ENCODE data around the gene GPHA2. TPM values are rescaled to one million over a fixed set of nuclear protein-coding genes. Genes with fewer than 3 reads are reported as not detected.

GPHA2 gene
- total and polyA plus RNA-seq, 3 donors from 2014 or later: 6.9 to 9.4 (median 7.0) TPM

DNA sequence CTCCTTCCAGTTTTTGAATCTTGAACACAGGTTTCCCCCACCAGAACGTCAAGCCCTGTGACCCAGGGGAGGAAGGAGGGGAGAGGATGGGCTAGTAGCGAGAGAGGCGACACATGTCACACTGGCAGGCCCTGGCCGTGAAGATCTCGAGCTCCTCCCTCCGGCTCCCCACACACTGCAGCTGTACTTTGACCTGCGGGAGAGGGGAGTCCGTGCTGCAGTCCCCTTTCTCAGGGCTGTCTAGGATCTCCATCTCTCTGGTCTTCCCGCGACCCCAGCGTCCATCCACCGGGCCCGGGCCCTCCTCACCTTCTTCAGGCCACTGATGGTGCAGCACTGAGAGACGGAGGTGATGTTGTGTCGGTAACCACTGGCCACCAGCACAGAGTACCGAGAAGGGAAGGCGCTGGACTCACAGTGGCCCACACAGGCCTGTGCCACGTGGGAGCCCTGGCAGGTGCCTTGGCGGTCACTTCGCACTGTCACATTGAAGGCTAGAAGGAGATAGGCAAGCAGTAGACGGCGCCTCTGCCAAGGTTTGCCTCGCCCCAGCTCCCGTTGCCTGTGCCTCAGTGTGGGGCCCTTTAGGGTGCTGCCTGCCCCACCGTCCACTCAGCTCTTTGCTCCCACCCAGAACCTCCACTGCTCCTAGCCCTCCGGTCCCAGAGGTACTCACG is 873 bp downstream of the GPHA2 start:
- Histone ChIP-seq H3K4me3 (no peak overlapping the region), H3K27ac (no peak overlapping the region), H3K9me3 (no peaks in the 10 kb centered on the region), H3K36me3 (ENCODE audit: low read depth, missing control alignments) (no peaks in the 10 kb centered on the region), H3K4me1 (no peaks in the 10 kb centered on the region), H3K27me3 (no peaks in the 10 kb centered on the region)
- intact Hi-C loops (cut with DNase I; ENCODE audit: low total_unique reads): no loop called here
- no peak for TF ChIP-seq POLR2A (IDR thresholded peaks at IDR 0.05)
- WGBS, 2 donors: 85 to 87% methylated on average over 15 to 27 of the region's 27 CpGs
- no peak for DNase-seq

- no peak for DNase-seq
- no peak overlapping the region for H3K27ac ChIP-seq
- intact Hi-C loops (cut with DNase I; ENCODE audit: low total_unique reads): no loop called here
- TF ChIP-seq, protein P1, sequence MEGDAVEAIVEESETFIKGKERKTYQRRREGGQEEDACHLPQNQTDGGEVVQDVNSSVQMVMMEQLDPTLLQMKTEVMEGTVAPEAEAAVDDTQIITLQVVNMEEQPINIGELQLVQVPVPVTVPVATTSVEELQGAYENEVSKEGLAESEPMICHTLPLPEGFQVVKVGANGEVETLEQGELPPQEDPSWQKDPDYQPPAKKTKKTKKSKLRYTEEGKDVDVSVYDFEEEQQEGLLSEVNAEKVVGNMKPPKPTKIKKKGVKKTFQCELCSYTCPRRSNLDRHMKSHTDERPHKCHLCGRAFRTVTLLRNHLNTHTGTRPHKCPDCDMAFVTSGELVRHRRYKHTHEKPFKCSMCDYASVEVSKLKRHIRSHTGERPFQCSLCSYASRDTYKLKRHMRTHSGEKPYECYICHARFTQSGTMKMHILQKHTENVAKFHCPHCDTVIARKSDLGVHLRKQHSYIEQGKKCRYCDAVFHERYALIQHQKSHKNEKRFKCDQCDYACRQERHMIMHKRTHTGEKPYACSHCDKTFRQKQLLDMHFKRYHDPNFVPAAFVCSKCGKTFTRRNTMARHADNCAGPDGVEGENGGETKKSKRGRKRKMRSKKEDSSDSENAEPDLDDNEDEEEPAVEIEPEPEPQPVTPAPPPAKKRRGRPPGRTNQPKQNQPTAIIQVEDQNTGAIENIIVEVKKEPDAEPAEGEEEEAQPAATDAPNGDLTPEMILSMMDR (IDR thresholded peaks at IDR 0.05): no peak
- no peak for TF ChIP-seq POLR2A (IDR thresholded peaks at IDR 0.05)
- H3K36me3 ChIP-seq (ENCODE audit: low read depth, missing control alignments): no peaks in the 10 kb centered on the region
- no peaks in the 10 kb centered on the region for H3K27me3 ChIP-seq
- no peaks in the 10 kb centered on the region for H3K9me3 ChIP-seq
- H3K4me1 ChIP-seq: no peaks in the 10 kb centered on the region
- H3K4me3 ChIP-seq: no peak overlapping the region
- 83 to 89% methylated on average over 7 to 10 of the region's 10 CpGs for WGBS, 2 donors
These were observed 1.6 kb downstream of the GPHA2 start for GRCh38 chr11:64933935-64934681.

- no peaks in the 10 kb centered on the region for H3K4me1 ChIP-seq
- intact Hi-C loops (cut with DNase I; ENCODE audit: low total_unique reads): no loop called here
- H3K9me3 ChIP-seq: no peaks in the 10 kb centered on the region
- H3K36me3 ChIP-seq (ENCODE audit: low read depth, missing control alignments): no peaks in the 10 kb centered on the region
- no peak for DNase-seq
- no peak for TF ChIP-seq POLR2A (IDR thresholded peaks at IDR 0.05)
- TF ChIP-seq, protein P1 (IDR thresholded peaks at IDR 0.05): no peak
- no peak overlapping the region for H3K27ac ChIP-seq
- no peaks in the 10 kb centered on the region for H3K27me3 ChIP-seq
- 88 to 89% methylated on average over 11 to 12 of the region's 12 CpGs for WGBS, 2 donors
- no peak overlapping the region for H3K4me3 ChIP-seq
These were observed 2.3 kb downstream of the GPHA2 start for GRCh38 chr11:64933213-64933934.

GRCh38 chr11:64932324-64932723 is 3.4 kb downstream of the GPHA2 start:
- Histone ChIP-seq H3K4me1 (no peaks in the 10 kb centered on the region), H3K4me3 (no peak overlapping the region), H3K27ac (no peak overlapping the region), H3K36me3 (ENCODE audit: low read depth, missing control alignments) (no peaks in the 10 kb centered on the region), H3K27me3 (no peaks in the 10 kb centered on the region), H3K9me3 (no peaks in the 10 kb centered on the region)
- intact Hi-C loops (cut with DNase I; ENCODE audit: low total_unique reads): no loop called here
- WGBS, 2 donors: 90 to 93% methylated on average over 5 of the region's 5 CpGs
- no peak for DNase-seq
- no peak for TF ChIP-seq POLR2A (IDR thresholded peaks at IDR 0.05)
- TF ChIP-seq, protein P1 (IDR thresholded peaks at IDR 0.05): no peak

- Histone ChIP-seq H3K4me3 (no peak overlapping the region), H3K9me3 (no peaks in the 10 kb centered on the region), H3K27me3 (no peaks in the 10 kb centered on the region), H3K27ac (no peak overlapping the region), H3K36me3 (ENCODE audit: low read depth, missing control alignments) (no peaks in the 10 kb centered on the region), H3K4me1 (no peaks in the 10 kb centered on the region)
- no peak for TF ChIP-seq POLR2A (IDR thresholded peaks at IDR 0.05)
- TF ChIP-seq, protein P1 (IDR thresholded peaks at IDR 0.05): no peak
- intact Hi-C loops (cut with DNase I; ENCODE audit: low total_unique reads): no loop called here
- 96 to 98% methylated on average over 7 of the region's 7 CpGs for WGBS, 2 donors
- no peak for DNase-seq
These were observed 4.4 kb downstream of the GPHA2 start for GRCh38 chr11:64931290-64931689.
